ENCODE results near the gene SDC3. TPM values are rescaled to one million over a fixed set of nuclear protein-coding genes. Genes with fewer than 3 reads are reported as not detected.

SDC3 gene
- total and polyA plus RNA-seq, 10 of the 15 experiments (the other 5 are each of a cell fraction or from before 2014, with no cell fraction given) = under 0.01 to 0.46 (median 0.07) TPM; not detected in 2

DNA sequence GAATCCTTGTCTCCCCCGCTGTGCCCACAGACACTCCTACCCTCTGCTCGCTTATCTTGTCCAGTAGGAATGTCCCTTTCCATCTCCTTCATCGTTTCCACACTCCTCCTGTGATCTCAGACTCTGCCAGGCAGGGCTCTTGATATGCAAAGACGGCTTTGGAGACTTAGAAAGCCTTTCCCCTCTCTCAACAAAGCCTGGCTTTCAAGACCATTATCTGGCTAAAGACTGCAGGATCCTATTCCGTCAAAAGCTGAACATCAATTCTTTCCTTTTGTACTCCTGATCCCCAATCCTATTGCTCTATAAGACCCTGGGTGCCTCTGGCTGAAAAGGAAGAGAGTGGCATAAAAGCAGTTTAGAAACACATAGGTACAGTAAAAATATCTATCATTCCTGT lies 63.9 kb downstream of the SDC3 start:
- Histone ChIP-seq H3K4me1 (ENCODE audit: control insufficient read depth, insufficient read depth, low read length) (no peaks in the 10 kb centered on the region), H3K9ac (ENCODE audit: control insufficient read depth, insufficient read depth, low read length) (no peak overlapping the region), H3K79me2 (ENCODE audit: control insufficient read depth, insufficient read depth, low read length) (no peaks in the 10 kb centered on the region), H2AFZ (ENCODE audit: control insufficient read depth, low read depth, low read length) (no peak overlapping the region), H3K36me3 (ENCODE audit: control insufficient read depth in 2 of 2, insufficient read depth in 2 of 2, low read length in 1 of 2) (no peaks in the 10 kb centered on the region), H3K4me2 (ENCODE audit: control insufficient read depth, insufficient read depth) (no peak overlapping the region), H3K9me3 (replicated peaks; ENCODE audit: control insufficient read depth, insufficient read depth, low read length) (no peaks in the 10 kb centered on the region), H3K4me3 (no peak overlapping the region), H3K27me3 (replicated peaks in 1 of 2; ENCODE audit: control insufficient read depth in 2 of 2, insufficient read depth in 2 of 2, low read length in 1 of 2) (peaks cover 4 to 5% of the 10 kb centered on the region in 2 experiments; a peak in 3 of 4 replicates), H3K27ac (ENCODE audit: control insufficient read depth, insufficient read depth) (no peak overlapping the region), H4K20me1 (ENCODE audit: control insufficient read depth, insufficient read depth) (no peaks in the 10 kb centered on the region)
- WGBS (ENCODE audit: insufficient coverage, insufficient replicate concordance, low lambda C conversion rate, missing lambda C conversion rate) = 19% methylated on average over 5 of the region's 5 CpGs
- ChIA-PET SMC1A (ENCODE audit: uncharacterized antibody, unreplicated experiment) (no interaction called here), RAD21 (ENCODE audit: unreplicated experiment) (no interaction called here), POLR2A (no interaction called here), CTCF (no interaction called here)
- no TSS peak for BruUV-seq (replicated peaks)
- in situ Hi-C loops (cut with MboI) = no loop called here
- intact Hi-C loops (cut with micrococcal nuclease; ENCODE audit: unreplicated experiment) = no loop called here
- TF ChIP-seq ZBTB33 (IDR thresholded peaks at IDR 0.05) = no peak
- TF ChIP-seq KAT2A (conservative IDR thresholded peaks at IDR 0.05; ENCODE audit: control insufficient read depth, low read depth, low read length) = no peak
- TF ChIP-seq ATF7 (IDR thresholded peaks at IDR 0.05; ENCODE audit: low read depth) = no peak
- no peak for TF ChIP-seq SMARCA5 (IDR thresholded peaks at IDR 0.05)
- TF ChIP-seq TBL1XR1 (IDR thresholded peaks at IDR 0.05; ENCODE audit: low read depth, low read length) = no peak
- TF ChIP-seq POU2F2 (IDR thresholded peaks at IDR 0.05; ENCODE audit: borderline replicate concordance, low read depth, low read length) = no peak
- TF ChIP-seq, protein P1, sequence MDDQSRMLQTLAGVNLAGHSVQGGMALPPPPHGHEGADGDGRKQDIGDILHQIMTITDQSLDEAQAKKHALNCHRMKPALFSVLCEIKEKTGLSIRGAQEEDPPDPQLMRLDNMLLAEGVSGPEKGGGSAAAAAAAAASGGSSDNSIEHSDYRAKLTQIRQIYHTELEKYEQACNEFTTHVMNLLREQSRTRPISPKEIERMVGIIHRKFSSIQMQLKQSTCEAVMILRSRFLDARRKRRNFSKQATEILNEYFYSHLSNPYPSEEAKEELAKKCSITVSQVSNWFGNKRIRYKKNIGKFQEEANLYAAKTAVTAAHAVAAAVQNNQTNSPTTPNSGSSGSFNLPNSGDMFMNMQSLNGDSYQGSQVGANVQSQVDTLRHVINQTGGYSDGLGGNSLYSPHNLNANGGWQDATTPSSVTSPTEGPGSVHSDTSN (IDR thresholded peaks at IDR 0.05; ENCODE audit: insufficient replicate concordance, low read depth, low read length) = no peak
- TF ChIP-seq CREB1 (IDR thresholded peaks at IDR 0.05; ENCODE audit: low read depth) = no peak
- TF ChIP-seq SIN3A (IDR thresholded peaks at IDR 0.05; ENCODE audit: low read depth, low read length) = no peak
- no peak for TF ChIP-seq NFXL1 (IDR thresholded peaks at IDR 0.05; ENCODE audit: borderline replicate concordance)
- no peak for TF ChIP-seq BCL3 (IDR thresholded peaks at IDR 0.05; ENCODE audit: borderline replicate concordance, insufficient read depth, low read depth, low read length, poor library complexity, severe bottlenecking)
- no peak for TF ChIP-seq ZNF217 (IDR thresholded peaks at IDR 0.05)
- no peak for TF ChIP-seq MEF2B (IDR thresholded peaks at IDR 0.05; ENCODE audit: partially characterized antibody, poor library complexity, severe bottlenecking)
- no peak for TF ChIP-seq SMC3 (IDR thresholded peaks at IDR 0.05; ENCODE audit: borderline replicate concordance, low read length)
- TF ChIP-seq, protein P2, sequence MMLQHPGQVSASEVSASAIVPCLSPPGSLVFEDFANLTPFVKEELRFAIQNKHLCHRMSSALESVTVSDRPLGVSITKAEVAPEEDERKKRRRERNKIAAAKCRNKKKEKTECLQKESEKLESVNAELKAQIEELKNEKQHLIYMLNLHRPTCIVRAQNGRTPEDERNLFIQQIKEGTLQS (IDR thresholded peaks at IDR 0.05; ENCODE audit: borderline replicate concordance, extremely low read depth, low read depth, low read length) = no peak
- TF ChIP-seq STAT3 (IDR thresholded peaks at IDR 0.05; ENCODE audit: low read depth, low read length) = no peak
- no peak for TF ChIP-seq ETV6 (conservative IDR thresholded peaks at IDR 0.05 in 1 of 2, IDR thresholded peaks at IDR 0.05 in 1 of 2; ENCODE audit: borderline replicate concordance in 1 of 2, low read depth in 1 of 2)
- TF ChIP-seq POLR2A (IDR thresholded peaks at IDR 0.05; ENCODE audit: low read depth, low read length) = no peak
- FAIRE-seq (no peak), ATAC-seq (no peak), DNase-seq (ENCODE audit: low read depth, low spot score) (no peak)
